Pericardium fibroblast (primary cell): ENCODE data around the gene SLC7A9. TPM values are rescaled to one million over a fixed set of nuclear protein-coding genes. Genes with fewer than 3 reads are reported as not detected.

Experiments
- total RNA-seq: library from RNA; depleted of rRNA; stranded (reverse); fragments of >200 nt; gene quantifications from 2 replicates; pipeline ENCODE4 v1.2.3, GENCODE V29; 2015

The SLC7A9 gene
- total RNA-seq = not detected in 2 replicates

DNA sequence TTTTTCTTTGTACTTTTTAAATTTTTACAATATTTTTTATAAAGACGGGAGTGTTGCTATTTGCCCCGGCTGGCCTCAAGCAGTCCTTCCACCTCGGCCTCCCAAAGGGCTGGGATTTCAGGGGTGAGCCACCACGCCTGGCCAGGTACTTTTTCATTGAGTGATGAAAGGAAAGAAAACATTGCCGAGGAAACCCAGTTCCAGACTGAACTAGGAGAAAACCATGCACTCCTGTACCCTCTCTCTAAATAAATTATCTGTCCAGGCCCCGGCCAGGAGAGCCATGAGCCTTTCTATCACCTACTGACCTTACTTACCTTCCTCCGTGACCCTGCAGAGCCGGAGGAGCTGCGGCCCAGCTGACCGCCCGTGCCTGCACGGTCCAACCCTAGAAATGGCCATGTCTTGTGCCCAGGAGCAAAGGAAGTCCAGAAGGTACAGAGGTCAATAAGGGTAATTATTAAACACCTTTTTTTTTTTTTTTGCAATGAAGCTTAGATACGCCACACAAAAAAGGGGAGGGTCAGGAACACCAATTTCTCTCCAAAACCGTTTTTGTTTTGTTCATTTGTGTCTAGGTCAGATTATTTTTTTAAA lies at the start of gene SLC7A9:
Gene SLC7A9, minus strand, starts transcription at position 399 of the 597 bp plus-strand sequence. CDS start 1,233 bp downstream, outside the sequence.

Other genes with a start within 250 kb of the SLC7A9 start
- 13.9 and 15.5 TPM in 2 replicates for gene ANKRD27, start 194.6 kb downstream of the SLC7A9 start, total RNA-seq
- gene RGS9BP, start 193.9 kb downstream of the SLC7A9 start, total RNA-seq = 0.23 and 1.9 TPM in 2 replicates
- 10.0 and 10.4 TPM in 2 replicates for gene NUDT19, start 177.9 kb downstream of the SLC7A9 start, total RNA-seq
- gene TDRD12, start 150.0 kb downstream of the SLC7A9 start, total RNA-seq = not detected in 2 replicates
- 14.7 and 18.7 TPM in 2 replicates for gene CEP89, start 102.2 kb upstream of the SLC7A9 start, total RNA-seq
- 2.1 and 2.6 TPM in 2 replicates for gene FAAP24, start 102.5 kb upstream of the SLC7A9 start, total RNA-seq
- 0.94 and 8.9 TPM in 2 replicates for gene RHPN2, start 195.1 kb upstream of the SLC7A9 start, total RNA-seq
- gene GPATCH1, start 211.4 kb upstream of the SLC7A9 start, total RNA-seq = 3.6 and 4.9 TPM in 2 replicates